Astrocyte of the hippocampus (primary cell): ENCODE measurements around the gene MRGPRF.

Experiments
- DNase-seq: peaks from one replicate; pipeline ENCODE4 v3.0.0; 2011; ENCODE audit warnings: low read depth, low spot score

MRGPRF gene

DNA sequence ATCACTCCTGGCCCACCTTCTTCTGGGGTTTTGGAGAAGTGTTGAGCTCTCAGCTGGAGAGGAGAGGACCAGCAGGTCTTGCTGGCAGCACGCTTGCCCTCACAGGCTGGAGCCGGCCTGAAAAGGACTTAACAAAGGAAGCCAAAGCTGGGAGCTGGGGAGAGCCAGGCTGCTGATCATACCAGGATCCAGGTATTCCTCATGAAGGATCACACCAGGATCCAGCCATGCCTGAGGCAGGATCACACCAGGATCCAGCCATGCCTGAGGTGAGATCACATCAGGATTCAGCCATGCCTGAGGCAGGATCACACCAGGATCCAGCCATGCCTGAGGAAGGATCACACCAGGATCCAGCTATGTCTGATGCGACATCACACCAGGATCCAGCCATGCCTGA lies 49.3 kb downstream of the MRGPRF start:
- DNase-seq = no peak

GRCh38 chr11:68962527-68963250 lies 50.4 kb downstream of the MRGPRF start:
- no peak for DNase-seq

DNA sequence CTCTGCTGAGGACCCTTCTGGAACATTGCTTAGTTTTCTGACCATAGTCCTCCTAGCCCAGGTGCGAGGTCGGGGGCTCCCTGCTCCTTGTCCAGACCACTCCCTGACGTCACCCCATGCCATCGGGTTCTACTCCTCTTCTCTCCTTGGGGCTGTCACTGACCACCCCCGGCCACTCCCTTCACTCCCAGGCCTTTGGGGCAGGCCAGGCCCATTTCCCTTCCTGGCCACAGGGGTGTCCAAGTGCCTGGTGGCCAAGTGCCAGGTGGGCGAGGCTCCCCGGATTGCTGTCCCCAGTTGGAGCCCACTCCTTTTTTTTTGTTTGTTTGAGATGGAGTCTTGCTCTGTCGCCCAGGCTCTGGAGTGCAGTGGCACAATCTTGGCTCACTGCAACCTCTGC lies 51.8 kb downstream of the MRGPRF start:
- DNase-seq = no peak

- DNase-seq = no peak
Measured at GRCh38 chr11:68960294-68961071, 52.6 kb downstream of the MRGPRF start.

GRCh38 chr11:68959465-68960293 lies 53.4 kb downstream of the MRGPRF start:
- DNase-seq = no peak

- DNase-seq = no peak
Measured at GRCh38 chr11:68958211-68958610, 54.8 kb downstream of the MRGPRF start.

- no peak for DNase-seq
Measured at GRCh38 chr11:68956547-68957254, 56.3 kb downstream of the MRGPRF start.

DNA sequence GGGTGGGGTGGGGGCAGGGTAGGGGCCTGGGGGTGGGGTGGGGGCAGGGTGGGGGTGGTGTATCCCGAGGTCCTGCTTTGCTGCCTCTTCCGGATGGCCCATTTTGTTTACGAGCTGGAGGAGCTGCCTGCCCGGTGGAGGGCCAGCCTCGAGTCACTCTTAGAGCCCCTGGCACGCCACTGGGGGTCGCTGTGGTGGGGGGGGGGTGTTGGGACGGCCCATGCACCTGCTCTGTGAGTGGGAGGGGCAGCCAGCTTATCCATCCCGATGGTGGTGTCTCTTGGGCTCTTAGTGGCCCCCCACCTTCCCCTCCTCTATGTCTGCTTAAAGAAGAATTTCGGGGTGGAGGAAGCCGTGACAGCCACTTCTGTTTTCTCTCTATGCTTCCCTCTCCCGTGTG lies 56.9 kb downstream of the MRGPRF start:
- no peak for DNase-seq

DNA sequence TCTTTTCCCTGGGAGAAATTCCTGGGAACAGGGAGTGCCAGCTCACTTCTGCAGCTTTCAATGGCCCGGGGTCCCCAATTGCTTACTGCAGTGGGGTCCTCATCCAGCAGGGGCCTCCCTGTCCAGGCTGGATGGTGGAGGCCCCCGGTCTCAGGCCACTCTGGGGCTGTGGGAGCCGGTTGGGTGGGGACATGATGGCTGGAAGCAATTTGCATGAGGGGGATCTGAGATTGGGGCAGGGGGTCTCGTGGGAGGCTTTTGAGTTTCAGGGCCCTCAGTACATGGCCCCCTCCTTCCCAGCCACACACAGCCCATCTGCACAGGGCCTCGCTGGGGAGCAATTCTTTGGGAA lies 57.5 kb downstream of the MRGPRF start:
- DNase-seq = no peak

GRCh38 chr11:68954836-68955606 lies 58.0 kb downstream of the MRGPRF start:
- DNase-seq = no peak
